ENCODE data around the gene FAM81A.

The FAM81A gene

GRCh38 chr15:59553879-59554735 lies 116.1 kb downstream of the FAM81A start:
- in situ Hi-C loops (cut with HindIII; ENCODE audit: low sequenced_read_pairs), result no loop called here
- DNase-seq (ENCODE audit: low read depth, low spot score), result peak; percentile 73
- no peak overlapping the region for H3K4me3 ChIP-seq (ENCODE audit: low read depth, low read length)
- TF ChIP-seq, protein P1, sequence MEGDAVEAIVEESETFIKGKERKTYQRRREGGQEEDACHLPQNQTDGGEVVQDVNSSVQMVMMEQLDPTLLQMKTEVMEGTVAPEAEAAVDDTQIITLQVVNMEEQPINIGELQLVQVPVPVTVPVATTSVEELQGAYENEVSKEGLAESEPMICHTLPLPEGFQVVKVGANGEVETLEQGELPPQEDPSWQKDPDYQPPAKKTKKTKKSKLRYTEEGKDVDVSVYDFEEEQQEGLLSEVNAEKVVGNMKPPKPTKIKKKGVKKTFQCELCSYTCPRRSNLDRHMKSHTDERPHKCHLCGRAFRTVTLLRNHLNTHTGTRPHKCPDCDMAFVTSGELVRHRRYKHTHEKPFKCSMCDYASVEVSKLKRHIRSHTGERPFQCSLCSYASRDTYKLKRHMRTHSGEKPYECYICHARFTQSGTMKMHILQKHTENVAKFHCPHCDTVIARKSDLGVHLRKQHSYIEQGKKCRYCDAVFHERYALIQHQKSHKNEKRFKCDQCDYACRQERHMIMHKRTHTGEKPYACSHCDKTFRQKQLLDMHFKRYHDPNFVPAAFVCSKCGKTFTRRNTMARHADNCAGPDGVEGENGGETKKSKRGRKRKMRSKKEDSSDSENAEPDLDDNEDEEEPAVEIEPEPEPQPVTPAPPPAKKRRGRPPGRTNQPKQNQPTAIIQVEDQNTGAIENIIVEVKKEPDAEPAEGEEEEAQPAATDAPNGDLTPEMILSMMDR (IDR thresholded peaks at IDR 0.05; ENCODE audit: low read depth, low read length), result no peak

DNA sequence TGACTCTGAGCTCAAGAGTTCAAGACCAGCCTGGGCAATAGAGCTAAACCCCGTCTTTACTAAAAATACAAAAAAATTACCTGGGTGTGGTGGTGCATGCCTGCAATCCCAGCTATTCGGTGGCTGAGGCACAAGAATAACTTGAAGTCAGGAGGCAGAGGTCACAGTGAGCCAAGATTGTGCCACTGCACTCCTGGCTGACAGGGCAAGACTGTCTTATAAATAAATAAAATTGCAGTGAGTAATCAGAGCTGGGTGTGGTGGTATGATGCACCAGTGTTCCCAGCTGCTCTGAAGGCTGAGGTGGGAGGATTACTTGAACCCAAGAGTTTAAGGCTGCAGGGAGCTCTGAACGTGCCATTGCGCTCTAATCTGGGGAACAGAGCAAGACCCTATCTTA lies 117.7 kb downstream of the FAM81A start:
- no peak for DNase-seq (ENCODE audit: low read depth, low spot score)
- in situ Hi-C loops (cut with HindIII; ENCODE audit: low sequenced_read_pairs), result no loop called here
- TF ChIP-seq, protein P1 (IDR thresholded peaks at IDR 0.05; ENCODE audit: low read depth, low read length), result no peak
- no peak overlapping the region for H3K4me3 ChIP-seq (ENCODE audit: low read depth, low read length)

- H3K4me3 ChIP-seq (ENCODE audit: low read depth, low read length), result no peak overlapping the region
- in situ Hi-C loops (cut with HindIII; ENCODE audit: low sequenced_read_pairs), result no loop called here
- TF ChIP-seq, protein P1 (IDR thresholded peaks at IDR 0.05; ENCODE audit: low read depth, low read length), result no peak
- no peak for DNase-seq (ENCODE audit: low read depth, low spot score)
Measured at GRCh38 chr15:59556380-59556779, 118.4 kb downstream of the FAM81A start.

DNA sequence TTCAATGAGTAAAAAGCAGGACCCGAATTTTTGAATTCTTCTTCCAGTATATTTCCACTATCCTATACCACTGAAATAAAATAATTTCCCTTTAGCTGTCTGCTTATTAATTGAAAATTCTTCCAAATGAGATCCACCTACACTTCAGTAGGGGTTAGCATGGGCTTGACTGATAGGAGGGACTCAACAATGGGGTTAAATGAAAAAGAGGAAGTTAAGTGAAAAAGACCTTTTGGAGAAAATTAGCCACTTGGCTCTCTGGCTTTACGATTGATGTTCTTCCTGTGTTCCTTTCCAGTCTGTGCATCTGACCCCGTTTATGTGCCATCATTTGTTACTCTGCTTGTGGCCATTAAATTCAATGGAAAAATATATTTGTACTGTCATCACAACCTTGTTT lies 119.6 kb downstream of the FAM81A start:
- DNase-seq (ENCODE audit: low read depth, low spot score), result no peak
- in situ Hi-C loops (cut with HindIII; ENCODE audit: low sequenced_read_pairs), result no loop called here
- no peak overlapping the region for H3K4me3 ChIP-seq (ENCODE audit: low read depth, low read length)
- TF ChIP-seq, protein P1 (IDR thresholded peaks at IDR 0.05; ENCODE audit: low read depth, low read length), result no peak

GRCh38 chr15:59558851-59559250 lies 120.9 kb downstream of the FAM81A start:
- peak; percentile 17 for DNase-seq (ENCODE audit: low read depth, low spot score)
- in situ Hi-C loops (cut with HindIII; ENCODE audit: low sequenced_read_pairs), result no loop called here
- TF ChIP-seq, protein P1 (IDR thresholded peaks at IDR 0.05; ENCODE audit: low read depth, low read length), result no peak
- no peak overlapping the region for H3K4me3 ChIP-seq (ENCODE audit: low read depth, low read length)

DNA sequence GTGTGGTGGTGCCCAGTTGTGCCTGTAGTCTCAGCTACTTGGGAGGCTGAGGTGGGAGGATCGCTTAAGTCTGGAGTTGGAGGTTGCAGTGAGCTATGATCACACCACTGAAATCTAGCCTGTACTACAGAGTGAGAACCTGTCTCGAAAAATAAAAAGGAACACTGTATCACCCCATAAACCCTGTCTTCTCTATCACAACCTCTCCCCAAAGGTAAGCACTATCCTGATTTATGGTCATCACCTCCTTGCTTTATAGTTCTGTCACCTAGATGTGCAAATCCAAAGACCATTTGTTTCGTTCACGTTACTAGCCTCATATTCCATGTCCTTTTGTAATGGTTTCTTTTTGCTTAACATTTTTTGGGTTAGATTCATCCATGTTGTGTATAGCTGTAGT lies 123.6 kb downstream of the FAM81A start:
- H3K4me3 ChIP-seq (ENCODE audit: low read depth, low read length), result no peak overlapping the region
- DNase-seq (ENCODE audit: low read depth, low spot score), result no peak
- in situ Hi-C loops (cut with HindIII; ENCODE audit: low sequenced_read_pairs), result no loop called here
- TF ChIP-seq, protein P1 (IDR thresholded peaks at IDR 0.05; ENCODE audit: low read depth, low read length), result no peak
